Left lung (tissue), 10 donors: Measurements from ENCODE around the gene CLCA2. TPM values are rescaled to one million over a fixed set of nuclear protein-coding genes. Genes with fewer than 3 reads are reported as not detected.
A peak's percentile ranks its signal among the peaks of the same experiment; 100 is the strongest.

Source experiments
- ATAC-seq: fragments of 200-7000 bp; cut with Tn5 transposase; one replicate; pipeline ENCODE4 v1.9.1; 2020; ENCODE audit warnings: moderate library complexity
- DNase-seq, 4 donors: peaks; one replicate each; pipeline ENCODE4 v3.0.0-alpha.2; 2013 to 2020
- H3K27ac ChIP-seq, 2 donors: fragments of 200-600 bp; sonication (generic) in 1 of 2; one replicate each; pipeline versions ENCODE4 v1.5.0 to v1.8.0; 2020 to 2021
- H3K27me3 ChIP-seq, 2 donors: fragments of 200-600 bp; sonication (generic) in 1 of 2; one replicate each; pipeline versions ENCODE4 v1.5.0 to v1.8.0; 2020 to 2021
- H3K36me3 ChIP-seq, 2 donors: fragments of 200-600 bp; sonication (generic) in 1 of 2; one replicate each; pipeline versions ENCODE4 v1.5.0 to v1.8.0; 2020 to 2021
- H3K4me1 ChIP-seq, 2 donors: fragments of 200-600 bp; one replicate each; pipeline ENCODE4 v1.8.0; 2021
- H3K4me3 ChIP-seq, 2 donors: fragments of 200-600 bp; sonication (generic) in 1 of 2; one replicate each; pipeline versions ENCODE4 v1.5.0 to v1.8.0; 2020 to 2021; ENCODE audit warnings: mild to moderate bottlenecking in 1 of 2
- H3K9me3 ChIP-seq, 2 donors: fragments of 200-600 bp; sonication (generic) in 1 of 2; one replicate each; pipeline versions ENCODE4 v1.5.0 to v1.8.0; 2020 to 2021
- intact Hi-C, 2 donors: fragments of 100-400 bp; cut with DNase I; formaldehyde crosslinking; loops; one replicate each; pipeline versions ENCODE4 v1.11.2 to v1.14.2; 2022
- polyA plus RNA-seq, 6 donors: library from polyadenylated mRNA; unstranded; fragments of 120-200 nt; gene quantifications; one replicate each; pipeline ENCODE4 v1.2.1, GENCODE V29; 2013; ENCODE audit not compliant: insufficient read length in 6 of 6
- total RNA-seq, 2 donors: library from RNA; stranded (reverse); fragmentation: NEBNext Ultra II Directional; extraction: Animal tissue kit (Norgen Biotek cat#: 25700); gene quantifications; one replicate each; pipeline ENCODE4 v1.2.1, GENCODE V29; 2021
- TF ChIP-seq, protein P1 (sequence below), 2 donors: fragments of 200-600 bp; sonication (generic) in 1 of 2; IDR thresholded peaks; one replicate each; pipeline versions ENCODE4 v1.5.0 to v1.8.0; 2021; ENCODE audit warnings: antibody characterized with exemption in 2 of 2
- donor health status: DM: no; HTN: yes; CAD: no.
- donor health status: DM: no; HTN: no; CAD: no.

The CLCA2 gene
- total and polyA plus RNA-seq, 8 donors: 0.13 to 0.42 (median 0.16) TPM

DNA sequence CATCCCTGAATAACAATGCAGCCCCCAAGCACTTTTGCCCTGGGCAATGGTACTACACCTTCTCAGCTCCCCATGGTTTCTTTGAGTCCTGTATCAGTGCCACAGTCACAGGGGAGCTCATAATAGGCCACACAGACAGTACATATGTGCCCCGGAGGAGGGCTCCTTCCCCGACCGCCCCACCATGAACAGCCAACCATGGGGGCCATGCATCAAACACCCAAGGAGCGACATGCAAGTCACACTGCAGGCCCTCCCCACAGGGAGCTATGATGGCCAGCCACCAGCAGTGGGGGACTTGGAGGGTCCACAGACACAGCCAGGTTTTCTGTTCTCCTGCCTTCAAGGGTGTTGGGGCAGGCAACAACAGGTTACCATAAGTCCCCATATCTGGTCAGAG is 13.1 kb upstream of the CLCA2 start:
- intact Hi-C loops: no loop called here
- DNase-seq (peak in 1 of 4 donors; percentile 57), ATAC-seq (no peak)
- H3K27ac ChIP-seq: no peak overlapping the region
- no peaks in the 10 kb centered on the region for H3K36me3 ChIP-seq
- no peaks in the 10 kb centered on the region for H3K4me1 ChIP-seq
- TF ChIP-seq, protein P1, sequence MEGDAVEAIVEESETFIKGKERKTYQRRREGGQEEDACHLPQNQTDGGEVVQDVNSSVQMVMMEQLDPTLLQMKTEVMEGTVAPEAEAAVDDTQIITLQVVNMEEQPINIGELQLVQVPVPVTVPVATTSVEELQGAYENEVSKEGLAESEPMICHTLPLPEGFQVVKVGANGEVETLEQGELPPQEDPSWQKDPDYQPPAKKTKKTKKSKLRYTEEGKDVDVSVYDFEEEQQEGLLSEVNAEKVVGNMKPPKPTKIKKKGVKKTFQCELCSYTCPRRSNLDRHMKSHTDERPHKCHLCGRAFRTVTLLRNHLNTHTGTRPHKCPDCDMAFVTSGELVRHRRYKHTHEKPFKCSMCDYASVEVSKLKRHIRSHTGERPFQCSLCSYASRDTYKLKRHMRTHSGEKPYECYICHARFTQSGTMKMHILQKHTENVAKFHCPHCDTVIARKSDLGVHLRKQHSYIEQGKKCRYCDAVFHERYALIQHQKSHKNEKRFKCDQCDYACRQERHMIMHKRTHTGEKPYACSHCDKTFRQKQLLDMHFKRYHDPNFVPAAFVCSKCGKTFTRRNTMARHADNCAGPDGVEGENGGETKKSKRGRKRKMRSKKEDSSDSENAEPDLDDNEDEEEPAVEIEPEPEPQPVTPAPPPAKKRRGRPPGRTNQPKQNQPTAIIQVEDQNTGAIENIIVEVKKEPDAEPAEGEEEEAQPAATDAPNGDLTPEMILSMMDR (IDR thresholded peaks at IDR 0.05): no peak
- no peaks in the 10 kb centered on the region for H3K27me3 ChIP-seq
- no peak overlapping the region for H3K4me3 ChIP-seq
- no peaks in the 10 kb centered on the region for H3K9me3 ChIP-seq

DNA sequence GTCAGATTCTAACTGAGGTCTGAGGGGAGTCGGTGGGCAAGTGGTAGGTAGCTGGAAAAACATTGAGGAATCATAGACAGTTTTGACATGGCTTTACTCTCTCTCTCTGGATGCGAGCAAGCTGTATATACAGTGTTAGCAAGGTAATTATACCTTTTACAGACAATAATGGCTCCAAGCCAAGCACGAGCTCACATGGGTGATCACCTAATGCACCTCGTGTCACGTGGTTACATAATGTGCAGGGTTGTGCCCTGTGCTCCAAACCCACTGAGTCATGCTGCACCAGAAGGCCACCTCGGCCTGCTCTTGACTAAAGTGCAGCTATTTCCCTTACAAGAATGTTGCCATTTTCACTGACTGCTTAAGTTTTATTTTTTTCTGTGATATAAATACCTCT is 7.6 kb upstream of the CLCA2 start:
- intact Hi-C loops: no loop called here
- Histone ChIP-seq H3K4me1 (no peaks in the 10 kb centered on the region), H3K27me3 (no peaks in the 10 kb centered on the region), H3K9me3 (no peaks in the 10 kb centered on the region), H3K4me3 (no peak overlapping the region), H3K36me3 (no peaks in the 10 kb centered on the region), H3K27ac (no peak overlapping the region)
- no peak for ATAC-seq
- DNase-seq: no peak
- TF ChIP-seq, protein P1 (IDR thresholded peaks at IDR 0.05): no peak

DNA sequence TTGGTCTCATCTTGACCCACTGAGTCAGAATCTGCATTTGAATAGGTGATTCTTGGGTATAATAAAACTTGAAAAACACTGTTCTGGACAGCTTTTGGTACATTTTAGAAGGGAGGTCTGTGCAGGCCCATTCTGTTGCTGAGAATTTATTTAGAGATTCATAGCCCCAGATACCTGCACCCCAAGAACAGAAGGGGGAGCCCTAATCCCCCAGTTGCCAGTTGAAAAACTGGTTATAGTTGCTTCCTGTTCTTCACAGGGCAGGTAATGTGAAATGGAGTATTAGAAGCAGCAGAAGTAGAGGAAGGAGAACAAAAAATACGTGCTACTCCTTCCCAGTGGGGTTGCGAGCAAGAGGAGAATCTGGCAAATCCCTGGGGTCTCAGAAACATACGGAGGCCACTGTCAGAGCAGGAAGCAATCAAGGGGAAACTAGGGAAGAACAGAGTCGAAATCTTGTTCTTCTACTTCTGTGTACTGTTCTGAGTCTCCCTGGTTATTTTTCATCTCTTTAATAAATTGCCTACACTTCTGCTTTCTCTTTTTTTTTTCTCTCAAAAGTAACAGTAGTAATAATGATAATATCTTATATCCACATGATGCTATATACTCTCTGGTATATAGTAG is 4.6 kb upstream of the CLCA2 start:
- Histone ChIP-seq H3K9me3 (no peaks in the 10 kb centered on the region), H3K36me3 (no peaks in the 10 kb centered on the region), H3K4me1 (no peaks in the 10 kb centered on the region), H3K27ac (no peak overlapping the region), H3K27me3 (no peaks in the 10 kb centered on the region), H3K4me3 (no peak overlapping the region)
- DNase-seq (peak in 1 of 4 donors; percentile 62), ATAC-seq (peak; percentile 86)
- intact Hi-C loops: no loop called here
- TF ChIP-seq, protein P1 (IDR thresholded peaks at IDR 0.05): peak; percentile 25 to 33

DNA sequence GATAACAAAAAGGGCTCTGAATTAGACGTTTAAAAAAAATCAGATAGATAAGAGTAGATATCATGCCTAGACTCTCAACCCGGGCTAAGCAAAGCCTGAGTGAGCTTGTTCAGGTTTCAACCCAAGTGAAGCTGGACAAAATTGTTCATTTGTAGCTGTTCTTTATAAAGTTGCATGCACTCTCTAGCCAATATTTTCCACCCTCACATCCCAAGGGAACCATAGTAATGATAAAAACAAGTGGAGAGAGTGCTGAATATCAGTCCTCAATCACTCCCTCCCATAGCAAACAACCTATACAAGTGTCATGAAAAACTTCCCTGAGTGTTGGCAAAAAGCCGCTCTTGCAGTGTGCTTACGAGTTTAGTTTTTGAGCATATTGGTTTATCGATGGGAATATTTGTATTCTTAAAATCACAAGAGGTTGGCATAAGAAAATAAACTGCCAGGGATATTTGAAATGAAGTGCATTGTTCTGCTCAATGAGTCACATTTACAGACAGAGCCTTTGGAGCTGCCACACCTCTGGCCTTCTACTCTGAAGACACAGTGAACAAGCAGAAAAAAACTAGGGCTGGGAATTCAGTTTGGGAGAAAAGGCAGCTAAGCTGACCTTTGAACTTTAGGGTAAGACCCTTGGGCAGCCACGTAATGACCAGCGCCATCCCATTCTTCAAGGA is 2.2 kb upstream of the CLCA2 start:
- Histone ChIP-seq H3K9me3 (no peaks in the 10 kb centered on the region), H3K27me3 (no peaks in the 10 kb centered on the region), H3K4me1 (no peaks in the 10 kb centered on the region), H3K4me3 (no peak overlapping the region), H3K27ac (no peak overlapping the region), H3K36me3 (no peaks in the 10 kb centered on the region)
- intact Hi-C loops: no loop called here
- ATAC-seq (peak; percentile 60), DNase-seq (no peak)
- TF ChIP-seq, protein P1 (IDR thresholded peaks at IDR 0.05): no peak

DNA sequence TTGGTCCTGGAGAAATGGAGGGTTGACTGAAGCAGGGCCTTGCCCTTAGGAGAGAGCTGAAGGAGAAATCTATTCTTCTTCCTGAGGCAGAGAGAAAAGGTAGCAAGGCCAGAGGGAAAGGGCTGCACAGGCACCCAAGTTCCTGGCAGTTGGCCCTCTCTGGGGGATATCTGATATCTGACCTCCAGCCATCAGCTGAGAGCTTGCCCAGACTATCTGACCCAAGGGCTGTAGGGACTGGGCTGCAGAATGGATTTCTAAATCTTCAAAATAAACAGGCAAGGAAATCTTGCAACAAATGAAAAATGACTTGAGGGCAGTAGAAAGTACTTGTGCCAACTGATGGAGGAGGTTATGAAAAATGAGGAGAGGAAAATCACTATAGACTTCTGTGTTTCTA is 498 bp upstream of the CLCA2 start:
- Histone ChIP-seq H3K36me3 (no peaks in the 10 kb centered on the region), H3K27me3 (no peaks in the 10 kb centered on the region), H3K9me3 (no peaks in the 10 kb centered on the region), H3K4me1 (no peaks in the 10 kb centered on the region), H3K4me3 (no peak overlapping the region), H3K27ac (no peak overlapping the region)
- ATAC-seq: no peak
- TF ChIP-seq, protein P1 (IDR thresholded peaks at IDR 0.05): no peak
- DNase-seq: no peak
- intact Hi-C loops: no loop called here
